ENCODE data around the gene MYADML2.

Gene MYADML2

DNA sequence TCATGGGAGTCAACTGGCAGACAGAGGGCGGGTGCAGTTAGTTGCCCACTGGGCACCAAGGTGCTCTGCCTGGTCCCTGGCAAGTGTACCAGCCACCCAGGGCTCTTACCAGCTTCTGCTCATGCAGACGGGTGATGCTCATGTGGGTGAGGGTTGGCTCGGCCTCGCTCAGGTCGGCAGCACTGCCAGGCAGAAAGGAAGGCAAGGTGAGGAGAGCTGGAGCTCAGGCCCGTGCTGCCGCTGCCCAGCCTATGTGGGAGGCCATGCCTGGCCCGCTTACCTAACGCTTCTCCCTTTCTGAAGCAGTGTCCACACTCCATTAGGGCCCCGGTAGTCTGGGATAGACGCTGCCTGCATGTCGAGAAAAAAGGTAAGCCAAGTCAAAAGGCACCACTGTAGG lies 31.7 kb downstream of the MYADML2 start:
- H2AFZ ChIP-seq (ENCODE audit: low read depth, low read length), result no peak overlapping the region
- peaks cover 25% of the 10 kb centered on the region for H3K36me3 ChIP-seq (replicated peaks; ENCODE audit: low read depth, low read length)
- H3K9me3 ChIP-seq (ENCODE audit: insufficient read depth, low read length), result no peaks in the 10 kb centered on the region
- no peaks in the 10 kb centered on the region for H3K27me3 ChIP-seq (ENCODE audit: low read depth, low read length)
- peaks cover 11% of the 10 kb centered on the region for H3K4me1 ChIP-seq (ENCODE audit: low read length)
- H3K79me2 ChIP-seq (ENCODE audit: low read length), result peaks cover 29% of the 10 kb centered on the region
- no peak overlapping the region for H3K4me2 ChIP-seq (ENCODE audit: low read length)
- no peak overlapping the region for H3K4me3 ChIP-seq (ENCODE audit: low read length)
- no peak for TF ChIP-seq EZH2phosphoT487 (IDR thresholded peaks at IDR 0.05; ENCODE audit: low read depth)
- TF ChIP-seq, protein P1, sequence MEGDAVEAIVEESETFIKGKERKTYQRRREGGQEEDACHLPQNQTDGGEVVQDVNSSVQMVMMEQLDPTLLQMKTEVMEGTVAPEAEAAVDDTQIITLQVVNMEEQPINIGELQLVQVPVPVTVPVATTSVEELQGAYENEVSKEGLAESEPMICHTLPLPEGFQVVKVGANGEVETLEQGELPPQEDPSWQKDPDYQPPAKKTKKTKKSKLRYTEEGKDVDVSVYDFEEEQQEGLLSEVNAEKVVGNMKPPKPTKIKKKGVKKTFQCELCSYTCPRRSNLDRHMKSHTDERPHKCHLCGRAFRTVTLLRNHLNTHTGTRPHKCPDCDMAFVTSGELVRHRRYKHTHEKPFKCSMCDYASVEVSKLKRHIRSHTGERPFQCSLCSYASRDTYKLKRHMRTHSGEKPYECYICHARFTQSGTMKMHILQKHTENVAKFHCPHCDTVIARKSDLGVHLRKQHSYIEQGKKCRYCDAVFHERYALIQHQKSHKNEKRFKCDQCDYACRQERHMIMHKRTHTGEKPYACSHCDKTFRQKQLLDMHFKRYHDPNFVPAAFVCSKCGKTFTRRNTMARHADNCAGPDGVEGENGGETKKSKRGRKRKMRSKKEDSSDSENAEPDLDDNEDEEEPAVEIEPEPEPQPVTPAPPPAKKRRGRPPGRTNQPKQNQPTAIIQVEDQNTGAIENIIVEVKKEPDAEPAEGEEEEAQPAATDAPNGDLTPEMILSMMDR (IDR thresholded peaks at IDR 0.05; ENCODE audit: low read depth, low read length), result no peak
- no peak overlapping the region for H3K27ac ChIP-seq (ENCODE audit: low read length)
- H3K9ac ChIP-seq (ENCODE audit: low read length), result no peak overlapping the region
- H4K20me1 ChIP-seq (ENCODE audit: insufficient read depth, low read length), result peaks cover 10% of the 10 kb centered on the region; the same call in 1 of the 2 replicates

DNA sequence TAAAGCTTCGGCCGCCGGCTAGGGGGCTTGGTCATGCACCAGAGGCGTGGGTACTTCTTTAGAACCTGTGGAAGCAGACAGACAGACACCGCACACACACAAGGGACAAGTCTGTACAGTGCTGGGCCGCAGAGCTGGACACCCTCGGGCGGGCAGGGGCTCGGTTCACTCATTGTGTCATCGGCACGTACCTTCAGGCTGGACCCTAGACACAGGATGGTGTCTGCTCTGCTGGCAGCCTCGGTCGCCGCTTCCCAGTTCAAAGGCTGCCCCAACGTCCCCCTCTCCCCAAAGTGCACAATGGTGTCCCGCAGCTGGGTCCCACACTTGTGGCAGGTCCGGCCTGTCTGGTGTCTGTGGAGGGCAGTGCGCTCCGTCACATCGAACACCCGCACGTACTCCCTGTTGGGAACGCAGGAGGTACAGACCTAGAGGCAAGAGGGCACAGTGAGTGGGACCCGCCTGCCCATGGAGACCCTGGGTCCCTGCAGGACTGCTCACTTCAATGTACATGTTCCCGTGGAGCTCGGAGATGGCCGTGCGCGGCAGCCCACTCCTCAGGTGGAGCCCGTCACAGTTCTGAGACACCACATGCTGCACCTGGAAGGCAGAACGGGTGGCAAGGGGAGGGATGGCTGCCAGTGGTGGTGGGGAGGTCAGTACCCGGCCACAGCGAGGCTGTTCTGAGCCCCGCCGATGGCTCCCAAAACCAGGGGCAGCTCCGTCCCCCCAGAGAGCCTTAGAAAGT lies 32.8 kb downstream of the MYADML2 start:
- H4K20me1 ChIP-seq (ENCODE audit: insufficient read depth, low read length), result peaks cover 10% of the 10 kb centered on the region; the same call in 1 of the 2 replicates
- H3K27ac ChIP-seq (ENCODE audit: low read length), result no peak overlapping the region

DNA sequence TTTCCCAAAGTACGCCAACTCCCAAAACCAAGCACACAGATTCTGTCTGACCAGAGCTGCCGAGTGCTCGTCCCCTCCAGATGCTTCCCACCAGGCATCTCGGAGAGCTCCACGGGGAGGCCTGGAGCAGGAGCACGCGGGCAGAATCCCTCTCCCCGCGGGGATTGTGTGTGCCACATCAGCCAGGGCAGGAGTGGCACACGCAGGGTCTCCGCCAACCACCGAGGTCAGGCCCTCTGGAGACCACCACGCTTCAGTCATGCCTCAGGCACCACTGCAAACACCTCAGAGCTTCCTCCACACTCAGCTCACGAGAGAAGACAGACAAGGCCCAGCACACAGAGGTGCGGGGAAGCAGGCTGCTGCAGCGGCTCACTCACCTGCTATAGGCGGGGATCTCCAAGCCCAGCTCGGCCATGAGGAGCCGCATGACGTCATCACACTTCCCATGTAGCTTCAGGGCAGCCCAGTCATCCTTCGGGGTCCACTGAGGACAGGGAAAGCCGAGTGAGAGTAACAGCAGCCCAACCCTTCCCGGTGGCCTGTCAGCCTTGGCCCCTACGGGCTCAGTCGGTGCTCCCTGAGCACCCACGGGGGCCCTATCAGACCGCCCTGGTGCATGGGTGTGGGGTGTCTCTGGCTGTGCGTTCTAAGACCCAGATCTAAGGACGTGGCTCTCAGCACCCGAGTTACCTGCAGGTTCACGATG lies 33.5 kb downstream of the MYADML2 start:
- H3K4me1 ChIP-seq (ENCODE audit: low read length), result peaks cover 17% of the 10 kb centered on the region
- TF ChIP-seq, protein P1 (IDR thresholded peaks at IDR 0.05; ENCODE audit: low read depth, low read length), result no peak
- no peak for TF ChIP-seq EZH2phosphoT487 (IDR thresholded peaks at IDR 0.05; ENCODE audit: low read depth)
- H3K9me3 ChIP-seq (ENCODE audit: insufficient read depth, low read length), result no peaks in the 10 kb centered on the region
- H3K79me2 ChIP-seq (ENCODE audit: low read length), result peaks cover 35% of the 10 kb centered on the region
- H3K36me3 ChIP-seq (replicated peaks; ENCODE audit: low read depth, low read length), result peaks cover 27% of the 10 kb centered on the region
- no peak overlapping the region for H2AFZ ChIP-seq (ENCODE audit: low read depth, low read length)
- H3K4me2 ChIP-seq (ENCODE audit: low read length), result no peak overlapping the region
- no peak overlapping the region for H3K27ac ChIP-seq (ENCODE audit: low read length)
- no peak overlapping the region for H3K9ac ChIP-seq (ENCODE audit: low read length)
- H3K4me3 ChIP-seq (ENCODE audit: low read length), result no peak overlapping the region
- no peaks in the 10 kb centered on the region for H3K27me3 ChIP-seq (ENCODE audit: low read depth, low read length)
- H4K20me1 ChIP-seq (ENCODE audit: insufficient read depth, low read length), result peaks cover 10% of the 10 kb centered on the region; the same call in 1 of the 2 replicates

More for the DNA sequence above, 32.8 kb downstream of the MYADML2 start:
- Histone ChIP-seq H3K27me3 (ENCODE audit: low read depth, low read length) (no peaks in the 10 kb centered on the region), H3K4me2 (ENCODE audit: low read length) (no peak overlapping the region), H3K9ac (ENCODE audit: low read length) (no peak overlapping the region), H3K4me1 (ENCODE audit: low read length) (peaks cover 17% of the 10 kb centered on the region), H2AFZ (ENCODE audit: low read depth, low read length) (no peak overlapping the region), H3K79me2 (ENCODE audit: low read length) (peaks cover 35% of the 10 kb centered on the region), H3K4me3 (ENCODE audit: low read length) (no peak overlapping the region), H3K36me3 (replicated peaks; ENCODE audit: low read depth, low read length) (peaks cover 25% of the 10 kb centered on the region), H3K9me3 (ENCODE audit: insufficient read depth, low read length) (no peaks in the 10 kb centered on the region)
- TF ChIP-seq EZH2phosphoT487 (IDR thresholded peaks at IDR 0.05; ENCODE audit: low read depth), result no peak
- TF ChIP-seq, protein P1 (IDR thresholded peaks at IDR 0.05; ENCODE audit: low read depth, low read length), result no peak
